Mesenchymal stem cell (in vitro differentiated cells and primary cell): ENCODE data around the gene GABBR2.
"Not testable (repeated sequence)": the region's sequence is repeated elsewhere in the genome, so short reads cannot be mapped to it uniquely, and the experiment has no call there.

ENCODE experiments used
- DNase-seq: peaks from one replicate; pipeline ENCODE4 v3.0.0-alpha.2; 2013
- H2AFZ ChIP-seq: one replicate; pipeline ENCODE4 v1.6.1; 2013; ENCODE audit warnings: low read depth, mild to moderate bottlenecking, control low read depth, inconsistent platforms, low read length, moderate library complexity
- H2AK5ac ChIP-seq: 2 replicates; pipeline ENCODE4 v1.6.1; 2013; ENCODE audit warnings: low read length, moderate library complexity, mild to moderate bottlenecking, inconsistent platforms; ENCODE audit not compliant: severe bottlenecking
- H2BK120ac ChIP-seq: one replicate; pipeline ENCODE4 v1.6.1; 2013; ENCODE audit warnings: low read depth, mild to moderate bottlenecking, inconsistent platforms, low read length, moderate library complexity
- H2BK12ac ChIP-seq, 2 experiments: one replicate each; pipeline ENCODE4 v1.6.1; 2013; ENCODE audit warnings: inconsistent platforms in 2 of 2, low read length in 2 of 2, mild to moderate bottlenecking in 2 of 2, moderate library complexity in 2 of 2, control low read depth in 1 of 2
- H2BK15ac ChIP-seq: one replicate; pipeline ENCODE4 v1.6.1; 2013; ENCODE audit warnings: mild to moderate bottlenecking, low read depth, inconsistent platforms; ENCODE audit not compliant: poor library complexity, severe bottlenecking
- H2BK5ac ChIP-seq: 2 replicates; pipeline ENCODE4 v1.6.1; 2013; ENCODE audit warnings: low read depth, mild to moderate bottlenecking, low read length, control low read depth, inconsistent platforms; ENCODE audit not compliant: poor library complexity, severe bottlenecking
- H3K14ac ChIP-seq, 2 experiments: one replicate each; pipeline ENCODE4 v1.6.1; 2013; ENCODE audit warnings: inconsistent platforms in 2 of 2, low read length in 2 of 2, control low read depth in 1 of 2, mild to moderate bottlenecking in 1 of 2, moderate library complexity in 1 of 2
- H3K18ac ChIP-seq, 2 experiments: one replicate each; pipeline ENCODE4 v1.6.1; 2013; ENCODE audit warnings: inconsistent platforms in 2 of 2, low read length in 2 of 2, control low read depth in 1 of 2, low read depth in 1 of 2, mild to moderate bottlenecking in 1 of 2
- H3K23ac ChIP-seq, 2 experiments: one replicate each; pipeline ENCODE4 v1.6.1; 2013; ENCODE audit warnings: inconsistent platforms in 2 of 2, low read length in 2 of 2, mild to moderate bottlenecking in 2 of 2, moderate library complexity in 2 of 2, control low read depth in 1 of 2
- H3K27ac ChIP-seq: 2 replicates; pipeline ENCODE4 v1.5.1; 2013; ENCODE audit warnings: mild to moderate bottlenecking, moderate library complexity, low read length, control low read depth, inconsistent platforms; ENCODE audit not compliant: poor library complexity, severe bottlenecking
- H3K27me3 ChIP-seq, 2 experiments: 2 replicates each; pipeline versions ENCODE4 v1.6.1 to v1.7.0; 2013; ENCODE audit warnings: low read length in 2 of 2, mild to moderate bottlenecking in 2 of 2, moderate library complexity in 2 of 2, control low read depth in 1 of 2, inconsistent platforms in 1 of 2; ENCODE audit not compliant: control insufficient read depth in 1 of 2, insufficient read depth in 1 of 2
- H3K36me3 ChIP-seq, 2 experiments: 2 replicates each; pipeline versions ENCODE4 v1.6.1 to v1.7.0; 2013; ENCODE audit warnings: low read length in 2 of 2, control low read depth in 1 of 2, inconsistent platforms in 1 of 2, low read depth in 1 of 2, mild to moderate bottlenecking in 1 of 2; ENCODE audit not compliant: insufficient read depth in 2 of 2, control insufficient read depth in 1 of 2
- H3K4ac ChIP-seq, 2 experiments: one replicate each; pipeline ENCODE4 v1.6.1; 2013; ENCODE audit warnings: inconsistent platforms in 2 of 2, low read length in 2 of 2, mild to moderate bottlenecking in 2 of 2, moderate library complexity in 2 of 2, control low read depth in 1 of 2, low read depth in 1 of 2
- H3K4me1 ChIP-seq: 2 replicates; pipeline ENCODE4 v1.6.1; 2013; ENCODE audit warnings: low read depth, low read length, control low read depth; ENCODE audit not compliant: control insufficient read depth, insufficient read depth
- H3K4me2 ChIP-seq: 2 replicates; pipeline ENCODE4 v1.6.1; 2013; ENCODE audit warnings: low read length, mild to moderate bottlenecking, inconsistent platforms; ENCODE audit not compliant: poor library complexity, severe bottlenecking
- H3K4me3 ChIP-seq, 2 experiments: 2 replicates each; pipeline versions ENCODE4 v1.5.1 to v1.7.0; 2013; ENCODE audit warnings: low read length in 2 of 2, mild to moderate bottlenecking in 2 of 2, control low read depth in 1 of 2, low read depth in 1 of 2; ENCODE audit not compliant: insufficient read depth in 1 of 2
- H3K79me1 ChIP-seq: replicated peaks from 2 replicates; pipeline ENCODE4 v1.6.1; 2013; ENCODE audit warnings: mild to moderate bottlenecking, control low read depth, low read length, inconsistent platforms; ENCODE audit not compliant: poor library complexity, severe bottlenecking
- H3K9ac ChIP-seq: 2 replicates; pipeline ENCODE4 v1.7.0; 2013; ENCODE audit warnings: mild to moderate bottlenecking, low read length, moderate library complexity
- H3K9me3 ChIP-seq: 2 replicates; pipeline ENCODE4 v1.7.0; 2013; ENCODE audit warnings: mild to moderate bottlenecking, low read length; ENCODE audit not compliant: control insufficient read depth
- H4K8ac ChIP-seq: one replicate; pipeline ENCODE4 v1.6.1; 2013; ENCODE audit warnings: inconsistent platforms, mild to moderate bottlenecking, low read length, moderate library complexity
- H4K91ac ChIP-seq: one replicate; pipeline ENCODE4 v1.6.1; 2013; ENCODE audit warnings: mild to moderate bottlenecking, low read length, inconsistent platforms
- WGBS: methylation state at CpG from one replicate; pipeline ENCODE4 v1.1.7; 2013; ENCODE audit warnings: mixed read lengths; 5-methylcytosine and 5-hydroxymethylcytosine counted together

GABBR2 gene

DNA sequence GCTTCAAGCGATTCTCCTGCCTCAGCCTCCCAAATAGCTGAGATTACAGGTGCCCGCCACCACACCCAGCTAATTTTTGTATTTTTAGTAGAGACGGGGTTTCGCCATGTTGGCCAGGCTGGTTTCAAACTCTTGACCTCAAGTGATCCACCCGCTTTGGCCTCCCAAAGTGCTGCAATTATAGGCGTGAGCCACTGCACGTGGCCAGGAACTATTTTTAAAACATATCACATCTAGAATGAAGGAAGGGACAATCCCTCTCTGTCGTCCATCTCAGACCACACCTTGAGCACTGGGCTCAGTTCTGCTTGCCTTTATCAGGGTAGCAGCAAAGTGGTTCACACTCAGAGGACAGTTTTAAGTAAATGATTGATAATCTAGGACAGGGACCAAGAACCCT is 207.5 kb downstream of the GABBR2 start:
- H2AFZ ChIP-seq, H3K9me3 ChIP-seq, H3K79me1 ChIP-seq, H3K36me3 ChIP-seq, H3K27ac ChIP-seq, H2AK5ac ChIP-seq, H2BK15ac ChIP-seq, H3K4me3 ChIP-seq, DNase-seq, H3K4me1 ChIP-seq, H3K27me3 ChIP-seq, H3K9ac ChIP-seq, H4K91ac ChIP-seq, H4K8ac ChIP-seq, H3K4me2 ChIP-seq, H2BK12ac ChIP-seq, H2BK120ac ChIP-seq, H3K23ac ChIP-seq, H3K4ac ChIP-seq, H3K18ac ChIP-seq, H3K14ac ChIP-seq, H2BK5ac ChIP-seq: not testable (repeated sequence)
- 92% methylated on average over 8 of the region's 8 CpGs for WGBS

DNA sequence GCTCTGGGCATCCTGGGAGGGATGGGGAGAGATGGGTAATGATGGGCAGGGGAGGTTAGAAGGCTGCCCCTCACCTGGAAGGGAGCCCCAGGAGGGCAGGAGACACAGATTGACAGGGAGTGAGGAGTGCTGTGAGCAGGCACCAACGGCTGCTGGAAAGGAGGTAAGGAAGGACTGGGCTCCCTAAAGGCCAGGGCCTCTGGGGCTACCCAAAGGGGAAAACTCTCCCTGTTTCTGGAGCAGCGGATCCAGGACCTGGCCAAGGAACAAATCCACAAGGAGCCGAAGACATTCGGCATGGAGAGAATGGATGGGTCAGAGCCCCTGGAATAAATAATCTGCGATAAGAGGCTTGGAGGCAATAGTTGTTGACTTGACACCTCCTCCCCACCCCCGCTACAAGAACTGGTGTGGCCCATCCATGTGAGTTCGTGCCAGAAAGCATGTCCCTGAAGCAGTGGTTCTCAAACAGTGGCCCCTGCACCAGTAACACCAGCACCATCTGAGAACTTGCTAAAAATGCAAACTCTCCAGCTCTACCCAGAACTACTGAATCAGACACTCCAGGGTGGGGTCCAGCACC is 208.3 kb downstream of the GABBR2 start:
- H2BK120ac ChIP-seq: no peak overlapping the region
- H3K9ac ChIP-seq: no peak overlapping the region
- H3K14ac ChIP-seq: no peak overlapping the region
- H3K23ac ChIP-seq: peak overlapping the region in 1 of 2 experiments; percentile 64
- no peak overlapping the region for H3K4me2 ChIP-seq
- H2BK12ac ChIP-seq: no peak overlapping the region
- H2AFZ ChIP-seq: no peak overlapping the region
- H2AK5ac ChIP-seq: no peak overlapping the region
- no peak overlapping the region for H4K91ac ChIP-seq
- no peak for DNase-seq
- no peak overlapping the region for H2BK15ac ChIP-seq
- H3K4ac ChIP-seq: no peak overlapping the region
- H2BK5ac ChIP-seq: no peak overlapping the region
- 91% methylated on average over 7 of the region's 7 CpGs for WGBS
- peaks cover 0 to 5% of the 10 kb centered on the region in 2 experiments for H3K27me3 ChIP-seq
- H3K27ac ChIP-seq: no peak overlapping the region
- no peaks in the 10 kb centered on the region for H3K9me3 ChIP-seq
- H3K79me1 ChIP-seq: no peaks in the 10 kb centered on the region
- no peak overlapping the region for H3K18ac ChIP-seq
- no peak overlapping the region for H3K4me3 ChIP-seq
- H3K36me3 ChIP-seq: no peaks in the 10 kb centered on the region
- H4K8ac ChIP-seq: no peak overlapping the region
- peaks cover 6% of the 10 kb centered on the region for H3K4me1 ChIP-seq

DNA sequence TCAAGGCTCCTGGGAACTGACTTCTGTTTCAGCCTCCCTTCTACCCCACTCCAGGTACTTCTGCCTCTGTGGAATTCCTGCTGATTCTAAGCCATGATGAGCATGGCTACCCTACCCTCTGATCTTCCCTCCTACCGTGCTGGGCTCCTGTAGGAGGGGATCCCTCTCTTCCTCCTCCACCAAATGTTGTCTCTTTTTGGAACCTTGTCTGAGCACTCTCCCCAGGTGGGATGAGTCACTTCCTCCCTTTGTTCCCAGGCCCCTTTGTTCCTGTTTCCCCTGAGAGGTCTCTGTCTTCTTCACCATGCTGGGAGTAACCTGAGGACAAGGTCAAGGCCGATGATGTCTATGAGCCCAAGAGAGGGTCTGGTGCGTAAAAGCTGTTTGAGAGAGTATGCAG is 213.2 kb downstream of the GABBR2 start:
- Histone ChIP-seq H3K14ac (no peak overlapping the region), H3K9me3 (peaks cover 7% of the 10 kb centered on the region), H3K4me2 (no peak overlapping the region), H3K27me3 (peaks cover 0 to 5% of the 10 kb centered on the region in 2 experiments), H4K91ac (no peak overlapping the region), H2BK12ac (no peak overlapping the region), H3K23ac (no peak overlapping the region), H2AFZ (no peak overlapping the region), H2BK120ac (no peak overlapping the region), H3K18ac (no peak overlapping the region), H3K79me1 (no peaks in the 10 kb centered on the region), H3K4me1 (peaks cover 2% of the 10 kb centered on the region), H4K8ac (no peak overlapping the region), H2BK15ac (no peak overlapping the region), H3K4me3 (no peak overlapping the region), H3K36me3 (no peaks in the 10 kb centered on the region), H3K9ac (no peak overlapping the region), H2BK5ac (no peak overlapping the region), H3K4ac (no peak overlapping the region), H3K27ac (no peak overlapping the region), H2AK5ac (no peak overlapping the region)
- 81% methylated on average over 3 of the region's 3 CpGs for WGBS
- no peak for DNase-seq

DNA sequence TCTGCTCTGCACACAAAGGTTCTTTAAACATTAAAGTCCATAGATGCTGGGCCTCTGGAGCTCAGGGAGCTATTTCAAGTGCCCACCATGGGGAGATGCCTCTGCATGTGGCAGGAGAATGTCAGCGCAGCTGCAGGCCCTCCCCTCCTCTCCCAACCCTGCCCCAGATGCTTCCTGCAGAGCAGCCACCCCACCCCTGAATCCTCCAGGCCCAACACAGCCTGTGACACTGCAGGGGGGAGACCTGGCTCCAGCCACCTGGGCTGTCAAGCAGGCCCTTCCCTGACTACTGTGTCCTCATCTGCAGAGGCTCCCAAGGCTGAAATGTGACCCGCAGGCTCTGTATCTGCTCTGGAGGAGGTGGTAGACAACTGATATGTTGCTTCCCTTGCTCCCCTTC is 213.9 kb downstream of the GABBR2 start:
- no peak for DNase-seq
- H2BK12ac ChIP-seq: no peak overlapping the region
- no peak overlapping the region for H3K27ac ChIP-seq
- H4K91ac ChIP-seq: no peak overlapping the region
- H3K79me1 ChIP-seq: no peaks in the 10 kb centered on the region
- no peak overlapping the region for H2AK5ac ChIP-seq
- H3K4me3 ChIP-seq: no peak overlapping the region
- H3K23ac ChIP-seq: no peak overlapping the region
- H2BK15ac ChIP-seq: no peak overlapping the region
- no peak overlapping the region for H4K8ac ChIP-seq
- H3K27me3 ChIP-seq: peaks cover 0 to 5% of the 10 kb centered on the region in 2 experiments
- peaks cover 2% of the 10 kb centered on the region for H3K4me1 ChIP-seq
- no peak overlapping the region for H3K18ac ChIP-seq
- H3K4me2 ChIP-seq: no peak overlapping the region
- H2BK5ac ChIP-seq: no peak overlapping the region
- H2BK120ac ChIP-seq: no peak overlapping the region
- H3K4ac ChIP-seq: no peak overlapping the region
- H3K9me3 ChIP-seq: peaks cover 7% of the 10 kb centered on the region
- H3K36me3 ChIP-seq: no peaks in the 10 kb centered on the region
- no peak overlapping the region for H3K14ac ChIP-seq
- no peak overlapping the region for H2AFZ ChIP-seq
- 72% methylated on average over 2 of the region's 2 CpGs for WGBS
- no peak overlapping the region for H3K9ac ChIP-seq
